LNCaP clone FGC (cell line): Measurements from ENCODE around the gene NID2.

Experiments used
- DNase-seq: peaks from one replicate; pipeline ENCODE4 v3.0.0-alpha.2; 2011; ENCODE audit warnings: low read depth
- H3K4me3 ChIP-seq: 2 replicates; pipeline ENCODE4 v1.5.1; 2011; ENCODE audit warnings: mild to moderate bottlenecking, low read depth, low read length, control low read depth
- CTCF ChIP-seq: IDR thresholded peaks from 2 replicates; pipeline ENCODE4 v1.5.1; 2012; ENCODE audit warnings: mild to moderate bottlenecking; ENCODE audit not compliant: control insufficient read depth, insufficient read depth; ENCODE audit errors: extremely low read depth

NID2 gene

GRCh38 chr14:52068615-52069306 lies at the start of gene NID2:
NID2 (minus strand) TSS chr14:52069059; CDS start chr14:52068994, 65 bp downstream.
- no peak for TF ChIP-seq CTCF
- DNase-seq, result no peak
- no peak within 1 kb of the TSS for H3K4me3 ChIP-seq

- TF ChIP-seq CTCF, result no peak
- DNase-seq, result no peak
- H3K4me3 ChIP-seq, result no peak overlapping the region
Measured at GRCh38 chr14:52117111-52117832, 48.4 kb upstream of the NID2 start.

- no peak for TF ChIP-seq CTCF
- DNase-seq, result no peak
- H3K4me3 ChIP-seq, result no peak overlapping the region
Measured at GRCh38 chr14:52115286-52115685, 46.4 kb upstream of the NID2 start.

- H3K4me3 ChIP-seq, result no peak overlapping the region
Measured at GRCh38 chr14:52112336-52113018, 43.6 kb upstream of the NID2 start.

GRCh38 chr14:52111583-52111982 lies 42.7 kb upstream of the NID2 start:
- no peak overlapping the region for H3K4me3 ChIP-seq
- DNase-seq, result no peak
- TF ChIP-seq CTCF, result no peak

More at GRCh38 chr14:52112336-52113018, 43.6 kb upstream of the NID2 start:
- TF ChIP-seq CTCF, result no peak
- no peak for DNase-seq

- no peak for DNase-seq
- no peak overlapping the region for H3K4me3 ChIP-seq
- no peak for TF ChIP-seq CTCF
Measured at GRCh38 chr14:52110441-52111086, 41.7 kb upstream of the NID2 start.
